NCI-H82 treated with DMSO at 0.1 percent for 48 hours (cell line): ENCODE data around the gene ERI3.

Source experiments
- DNase-seq: peaks from one replicate; lab custom pipeline; 2025; ENCODE audit not compliant: unreplicated experiment; lab: John Stamatoyannopoulos, UW

ERI3 gene

DNA sequence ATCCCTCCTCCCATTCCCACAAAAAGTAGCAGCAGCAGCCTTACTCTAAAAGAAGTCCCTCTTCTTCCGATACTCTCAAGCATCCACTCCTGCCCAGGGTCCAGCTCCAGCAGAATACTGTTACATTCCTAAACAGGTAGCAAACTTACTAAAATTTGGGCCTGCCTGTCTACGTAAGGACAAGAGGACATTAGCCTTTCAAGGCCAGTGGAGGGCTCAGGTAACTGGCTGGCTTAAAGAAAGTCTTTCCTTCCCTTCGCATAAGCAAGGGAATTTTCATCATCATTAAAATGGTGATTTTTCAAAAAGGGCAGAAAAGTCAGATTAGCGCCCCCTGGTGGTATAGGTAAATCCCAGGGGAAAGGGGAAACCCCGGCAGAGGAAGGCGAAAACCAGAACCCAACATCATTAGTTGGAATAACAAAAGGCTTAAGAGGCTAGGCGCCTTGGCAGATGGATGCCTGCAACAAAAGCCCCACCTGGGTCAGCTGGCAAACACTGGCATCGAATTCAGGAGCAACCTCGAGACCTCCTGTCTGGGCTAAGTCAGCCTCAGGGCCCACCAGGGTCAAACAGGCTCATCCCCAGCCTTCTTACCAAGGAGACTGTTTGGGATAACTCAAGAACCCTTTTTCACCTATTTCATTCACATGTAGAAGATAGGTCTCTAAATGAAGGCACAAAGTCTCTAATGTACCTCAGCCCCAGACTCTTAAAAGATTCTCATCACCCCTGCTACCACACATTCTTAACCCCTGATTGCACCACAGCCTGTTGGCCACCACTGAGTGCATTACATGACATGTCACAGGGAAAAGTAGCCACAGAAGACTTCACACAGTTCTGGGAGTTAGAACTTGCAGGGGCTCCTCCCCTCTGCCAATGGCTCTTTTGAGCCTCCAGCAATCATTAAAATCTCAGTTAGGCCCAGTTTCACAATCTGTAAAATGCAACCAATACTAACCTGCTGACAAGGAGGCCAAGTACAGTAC is 36.7 kb downstream of the ERI3 start:
- peak; percentile 28 for DNase-seq

DNA sequence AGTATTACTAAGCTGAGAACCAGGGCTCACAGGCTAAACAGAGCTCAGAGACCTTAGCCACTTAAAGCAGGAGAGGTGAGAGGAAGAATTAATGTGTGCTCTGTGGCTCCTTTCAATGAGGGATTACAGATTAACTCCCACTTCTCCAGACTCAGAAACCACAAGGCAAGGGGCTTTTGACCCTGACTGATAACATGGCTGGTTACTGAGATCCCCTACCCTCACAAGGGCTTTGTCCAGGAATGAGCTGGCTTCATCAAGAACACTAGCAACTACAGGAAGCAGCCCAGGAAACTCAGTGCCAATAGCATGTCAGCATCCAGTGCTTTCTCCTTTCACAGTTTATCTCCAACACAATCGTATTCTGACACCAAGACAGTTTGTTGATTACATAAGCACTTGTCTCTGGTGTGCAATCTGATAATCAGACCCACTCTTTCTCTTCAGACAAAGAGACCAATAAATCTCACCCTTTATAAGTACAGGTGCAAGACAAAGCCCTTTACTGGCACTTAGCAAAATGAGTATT is 38.8 kb downstream of the ERI3 start:
- DNase-seq: peak; percentile 92

DNA sequence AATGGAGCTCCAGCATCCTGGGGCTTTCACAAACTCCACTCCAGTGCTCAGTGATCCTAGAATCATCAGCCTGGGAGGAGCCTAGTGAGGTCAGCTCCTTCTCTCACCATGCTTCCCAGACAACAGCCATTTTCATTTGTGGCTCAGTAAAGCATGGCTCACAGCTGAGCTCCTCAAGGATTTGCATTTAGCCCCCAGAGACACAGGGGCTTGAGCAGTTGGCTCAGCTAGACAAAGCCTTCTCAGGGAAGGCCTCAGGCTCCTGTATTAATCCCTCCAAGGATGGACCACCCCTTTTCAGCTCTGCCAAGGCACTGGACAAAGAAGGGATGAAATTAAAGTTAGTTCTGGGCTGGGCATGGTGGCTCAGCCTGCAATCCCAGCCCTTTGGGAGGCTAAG is 39.5 kb downstream of the ERI3 start:
- peak; percentile 63 for DNase-seq

DNA sequence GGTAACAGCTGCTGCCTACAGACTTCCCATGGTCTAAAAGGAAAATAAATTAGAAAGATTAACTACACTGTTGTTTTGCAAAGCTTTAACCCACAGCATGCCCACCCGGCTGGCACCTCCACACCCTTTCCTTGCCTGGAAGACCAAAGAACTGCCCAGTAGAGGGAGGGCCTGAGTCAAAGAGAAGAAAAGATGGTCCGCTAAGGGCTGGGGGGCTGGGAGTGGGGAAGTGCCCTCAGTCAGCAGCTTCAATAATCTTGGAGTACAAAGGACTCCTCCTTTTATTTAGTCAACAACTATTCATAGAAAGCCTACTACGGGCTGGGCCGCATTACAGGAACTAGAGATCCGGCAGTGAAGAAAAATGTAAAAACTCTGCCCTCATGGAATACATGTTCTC is 40.6 kb downstream of the ERI3 start:
- no peak for DNase-seq

DNA sequence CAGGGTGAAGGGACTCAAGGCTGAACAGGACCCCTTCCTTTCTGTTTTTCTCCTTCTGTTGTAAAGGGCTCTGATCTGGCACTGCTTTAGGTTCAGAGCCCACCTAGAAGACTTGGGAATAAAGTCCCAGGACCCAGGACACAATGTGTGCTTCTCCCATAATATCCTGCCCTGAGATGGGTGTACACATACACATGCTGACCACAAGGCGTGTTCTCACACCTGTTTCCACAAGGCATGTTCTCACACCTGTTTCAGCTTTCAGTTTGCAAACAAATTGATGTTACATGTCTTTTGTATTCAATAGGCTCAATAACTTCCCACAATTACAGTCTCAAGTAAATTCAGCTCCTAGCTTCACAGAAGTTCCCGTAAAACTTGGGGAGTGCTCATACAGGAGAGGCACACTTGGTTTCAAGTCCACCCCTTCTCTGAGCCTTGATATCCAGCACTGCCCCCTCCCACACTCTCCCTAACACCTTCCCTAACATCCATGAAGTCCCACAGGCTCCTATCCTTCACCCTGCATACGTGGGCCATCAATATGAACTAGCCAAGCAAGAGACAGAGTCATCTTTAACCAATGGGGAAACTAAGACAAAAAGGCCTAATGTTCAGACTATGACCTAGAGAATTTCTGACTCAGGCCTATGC is 41.7 kb downstream of the ERI3 start:
- DNase-seq: no peak

DNA sequence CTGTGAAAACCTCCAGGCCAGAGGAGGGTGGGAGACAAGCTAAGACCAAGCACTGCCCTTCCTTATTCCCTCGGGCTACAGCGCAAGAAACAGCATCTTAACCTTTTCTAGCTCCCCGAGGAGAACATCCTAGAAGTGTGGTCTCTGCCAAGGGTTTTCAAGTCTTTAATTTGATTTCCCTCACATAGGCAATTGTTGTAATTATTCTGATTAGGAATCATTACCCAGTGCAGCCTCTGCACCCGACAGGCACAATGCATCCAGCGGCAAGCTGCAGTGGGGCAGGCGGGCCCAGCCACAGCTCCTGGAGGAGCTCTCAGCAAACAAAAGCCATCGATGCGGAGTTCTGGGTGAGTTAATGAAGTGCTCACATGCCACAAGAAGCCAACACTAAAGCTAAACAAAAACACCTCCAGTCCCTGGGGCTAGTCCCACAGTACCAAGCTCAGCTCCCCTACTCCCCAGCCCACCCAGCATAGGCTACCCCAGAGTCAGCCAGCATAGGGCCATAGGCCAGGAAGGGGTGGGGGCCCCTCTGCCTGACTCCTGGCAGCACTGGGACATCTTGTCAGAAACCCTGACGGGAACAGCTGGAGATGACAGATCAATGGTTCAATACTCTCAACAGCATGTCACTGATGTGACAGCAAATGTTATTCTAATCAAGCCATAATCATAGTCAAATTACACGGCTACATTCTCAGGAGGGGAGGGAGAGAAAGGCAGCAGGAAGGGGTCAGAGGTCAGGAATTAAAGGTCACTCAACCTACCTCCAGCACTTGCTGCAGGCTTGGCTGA is 42.5 kb downstream of the ERI3 start:
- no peak for DNase-seq

DNA sequence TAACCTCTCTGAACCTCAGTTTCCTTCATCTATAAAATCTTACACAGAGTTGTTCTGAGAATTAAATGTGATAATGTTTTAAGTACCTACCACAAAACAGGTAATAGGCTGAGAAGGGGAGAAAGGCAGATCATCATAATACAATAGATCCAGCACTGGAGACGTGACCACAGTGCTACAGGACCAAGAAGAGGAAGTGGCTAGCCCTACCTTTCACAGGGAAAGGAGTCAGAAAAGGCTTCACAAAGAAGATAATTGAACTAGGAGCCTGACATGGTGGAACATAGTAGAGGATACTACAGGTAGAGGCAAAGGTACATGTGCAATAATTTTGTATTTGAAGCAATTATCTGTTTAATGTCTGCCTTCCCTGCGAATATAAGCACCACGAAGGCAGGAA is 45.1 kb downstream of the ERI3 start:
- DNase-seq: no peak

DNA sequence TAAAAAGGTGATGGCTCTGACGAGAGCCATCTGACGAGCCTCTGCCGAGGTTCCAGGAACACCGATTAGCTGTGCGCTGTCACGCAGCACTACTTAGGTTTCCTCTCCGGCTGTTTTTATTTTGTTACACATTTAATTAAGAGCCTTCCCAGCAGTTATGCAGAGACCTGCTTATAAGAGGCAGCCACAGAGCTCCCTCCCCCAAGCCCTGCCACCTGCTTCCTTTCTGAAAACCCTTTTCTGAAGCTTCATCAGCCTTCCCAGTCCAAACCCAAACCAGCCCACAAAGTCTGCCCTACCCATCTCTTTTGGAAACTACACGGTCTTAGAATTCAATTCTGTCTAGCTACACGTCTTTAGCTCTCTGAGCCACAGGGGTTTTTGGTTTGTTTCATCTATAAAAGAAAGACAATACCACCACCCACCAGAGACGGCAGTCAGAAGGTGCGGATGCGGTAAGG is 49.1 kb downstream of the ERI3 start:
- no peak for DNase-seq

DNA sequence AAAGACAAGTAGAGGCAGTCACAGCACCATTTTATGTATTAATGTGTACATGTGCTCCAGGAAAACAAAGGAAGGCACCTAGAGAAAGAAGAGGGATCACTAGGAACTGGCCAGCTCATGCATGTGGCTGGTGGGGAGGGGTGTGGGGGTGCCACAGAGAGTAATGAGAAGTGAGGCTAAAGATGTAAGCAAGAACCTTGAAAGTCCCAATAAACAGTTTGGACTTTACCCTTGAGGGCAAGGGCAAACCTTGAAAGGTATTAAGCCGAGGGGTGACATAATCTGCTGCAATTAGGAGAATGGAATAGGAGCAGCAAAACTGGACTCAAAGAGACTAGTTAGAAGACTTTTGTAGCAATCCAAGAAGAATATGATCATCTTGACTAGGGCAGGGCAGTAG is 51.5 kb downstream of the ERI3 start:
- DNase-seq: no peak

DNA sequence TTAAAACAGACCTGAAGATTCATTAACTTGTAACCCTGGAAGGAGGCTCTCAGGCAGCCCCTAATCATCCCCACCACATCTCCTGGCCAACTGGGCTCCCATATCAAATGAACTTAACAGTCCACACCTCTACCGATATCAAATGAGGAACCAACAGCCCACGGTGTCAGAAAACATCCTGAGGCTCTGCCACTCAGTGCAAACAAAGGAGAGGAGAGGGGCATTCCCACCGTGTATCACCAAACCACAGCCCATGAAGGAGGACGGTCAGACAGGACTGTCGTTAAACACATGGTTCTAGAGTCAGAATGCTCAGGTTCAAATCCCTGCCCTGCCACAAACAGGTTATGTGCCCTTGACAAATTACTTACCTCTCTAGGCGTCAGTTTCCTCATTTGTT is 52.5 kb downstream of the ERI3 start:
- no peak for DNase-seq

DNA sequence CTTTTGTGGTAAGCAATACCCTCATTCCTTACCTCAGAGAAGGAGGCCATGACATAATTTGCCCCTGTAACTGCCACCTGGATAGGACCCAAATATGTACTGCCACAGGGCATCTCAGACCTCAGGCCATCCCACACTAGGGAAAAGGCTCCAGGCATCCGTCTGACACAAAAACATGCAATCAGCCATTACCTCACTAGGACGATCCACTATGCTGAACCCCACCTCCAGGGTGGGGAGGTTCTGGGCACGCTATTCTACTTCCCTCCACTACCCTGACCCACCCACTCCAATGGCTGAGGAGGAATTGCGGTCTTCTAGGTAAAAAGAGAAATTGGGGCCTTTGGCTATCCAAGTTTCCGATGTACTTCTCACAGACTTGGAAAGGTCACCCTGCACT is 53.6 kb downstream of the ERI3 start:
- no peak for DNase-seq

DNA sequence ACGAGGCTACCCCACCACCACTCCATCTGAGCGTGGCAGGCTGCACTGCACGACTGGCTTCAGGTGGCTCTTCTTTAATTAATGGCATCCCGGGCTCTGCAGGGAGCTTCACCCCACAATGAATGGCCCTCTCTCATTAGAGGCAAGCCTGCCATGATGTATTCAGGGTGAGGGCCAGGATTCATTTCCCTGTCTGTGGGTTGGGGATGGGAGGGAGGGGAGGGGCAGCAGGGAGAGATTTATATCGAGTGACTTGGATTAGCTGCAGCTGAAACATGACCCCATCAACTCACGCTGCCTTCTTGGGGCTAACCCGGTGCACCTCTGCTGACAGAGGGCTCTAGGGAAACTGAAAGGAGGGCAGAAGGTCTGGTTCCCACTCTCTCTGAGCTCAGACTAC is 54.2 kb downstream of the ERI3 start:
- DNase-seq: peak; percentile 28

DNA sequence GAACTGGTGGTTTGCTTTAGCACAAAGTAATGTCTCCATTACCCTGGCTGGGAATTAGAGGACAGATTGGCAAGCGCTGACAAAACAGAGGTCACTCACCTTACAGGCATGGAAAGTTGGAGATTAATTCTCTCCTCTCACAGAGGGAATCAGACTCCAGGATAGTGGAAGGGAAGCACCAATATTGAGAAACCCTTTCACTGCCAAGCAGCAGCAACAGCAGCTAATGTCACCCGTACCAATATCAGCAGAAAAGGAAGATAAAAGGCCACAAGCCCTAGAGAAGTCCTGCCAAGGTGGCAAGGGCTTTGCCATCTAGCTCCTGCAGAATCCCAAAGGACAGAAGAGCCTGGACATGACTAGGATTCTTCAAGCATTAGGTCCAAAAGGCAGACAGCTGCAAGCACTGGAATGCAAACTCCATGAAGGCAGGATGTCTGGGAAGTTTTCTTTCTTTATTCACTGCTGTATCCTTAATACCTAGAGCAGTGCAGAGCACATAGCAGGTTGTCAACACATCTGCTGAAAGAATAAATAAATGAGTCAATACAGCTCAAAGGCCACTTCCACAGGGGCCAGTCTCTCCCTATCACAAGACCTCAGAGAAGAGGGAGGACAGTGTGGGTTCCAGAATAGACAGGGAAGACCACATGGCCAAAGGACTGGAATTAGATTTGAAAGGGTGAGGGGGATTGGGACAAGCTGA is 57.2 kb downstream of the ERI3 start:
- no peak for DNase-seq

DNA sequence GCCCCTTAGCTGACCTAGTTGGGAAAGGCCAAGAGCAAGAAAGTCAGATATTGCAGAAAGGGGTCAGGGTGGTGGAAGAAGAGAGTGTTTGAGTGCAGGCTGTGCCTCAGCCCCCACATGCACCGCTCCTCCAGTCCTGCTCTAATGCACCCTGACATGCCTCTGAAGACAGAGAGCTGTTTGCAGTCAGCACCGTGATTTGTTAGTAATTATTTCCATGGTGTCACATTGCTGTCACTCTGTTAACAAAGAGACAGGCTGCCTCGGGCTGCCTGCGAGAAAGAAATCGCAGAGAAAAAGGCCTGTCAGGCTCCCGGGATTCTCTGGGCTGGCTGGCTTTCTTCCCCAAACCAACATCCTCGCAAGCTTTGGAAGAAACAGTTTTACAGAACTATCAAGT is 58.3 kb downstream of the ERI3 start:
- DNase-seq: no peak

DNA sequence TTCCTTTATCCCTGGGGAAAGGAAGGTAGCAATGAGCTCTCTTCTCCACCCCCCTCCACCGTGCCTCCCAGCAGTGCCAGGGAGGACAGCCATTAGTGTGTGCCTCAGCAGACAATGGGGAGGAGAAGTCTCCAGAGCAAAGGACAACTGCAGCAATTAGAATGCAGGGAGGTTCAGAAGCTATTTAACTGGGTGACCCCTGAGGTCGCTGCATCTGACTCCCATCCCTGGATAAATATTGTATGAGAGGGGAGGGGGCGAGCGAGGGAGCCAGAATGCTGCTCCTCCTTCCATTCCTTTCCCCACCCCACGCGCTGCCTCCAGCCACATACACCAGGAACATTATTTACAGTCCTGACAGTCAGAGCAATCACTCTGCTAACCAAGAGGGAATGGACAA is 59.0 kb downstream of the ERI3 start:
- DNase-seq: no peak

DNA sequence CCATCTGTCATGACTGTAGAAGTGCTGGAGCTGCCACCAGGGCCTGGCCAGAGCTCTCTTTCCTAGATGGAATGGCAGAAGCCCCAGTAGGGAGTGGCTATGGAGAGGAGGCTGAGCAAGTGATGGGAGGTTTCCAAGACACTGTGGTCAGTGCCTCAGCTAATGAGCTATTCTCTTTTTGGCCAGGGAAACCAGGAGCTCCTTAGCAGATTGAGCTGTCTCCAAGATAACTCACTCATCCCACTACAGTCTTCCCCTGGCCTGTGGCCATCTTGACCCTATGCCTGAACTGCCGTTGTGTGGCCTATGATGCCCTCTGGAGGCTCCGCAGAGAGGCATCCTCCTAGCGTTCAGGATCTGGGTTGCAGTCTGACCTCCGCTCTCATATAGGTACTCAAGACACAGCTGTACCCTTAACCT is 60.5 kb downstream of the ERI3 start:
- DNase-seq: no peak

DNA sequence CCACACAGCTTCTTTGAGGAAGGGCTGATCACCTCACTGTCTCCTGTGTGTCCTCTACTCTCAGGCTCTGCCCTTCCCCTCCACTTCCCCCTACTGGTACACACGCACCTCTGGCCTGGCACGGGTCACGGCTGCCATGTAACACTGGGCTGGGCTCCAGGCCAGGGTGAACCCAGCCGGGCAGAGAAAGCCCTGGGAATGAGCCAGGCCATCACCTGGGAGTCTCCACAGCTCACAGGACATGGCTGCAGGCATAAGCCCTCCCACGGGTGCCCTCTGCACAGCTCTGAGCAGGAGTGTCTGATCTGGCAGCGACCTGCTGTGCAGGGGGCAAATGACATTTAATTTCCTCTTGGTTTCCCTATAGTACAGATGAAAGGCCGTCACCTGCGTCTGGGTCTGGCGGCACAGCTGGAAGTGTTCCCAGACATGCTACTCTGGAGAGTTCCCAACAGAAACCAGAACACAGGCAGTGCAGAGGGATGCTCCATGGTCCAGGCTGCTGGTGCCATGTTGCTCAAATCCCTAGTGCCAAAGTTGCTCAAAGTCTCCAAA is 61.2 kb downstream of the ERI3 start:
- DNase-seq: no peak

DNA sequence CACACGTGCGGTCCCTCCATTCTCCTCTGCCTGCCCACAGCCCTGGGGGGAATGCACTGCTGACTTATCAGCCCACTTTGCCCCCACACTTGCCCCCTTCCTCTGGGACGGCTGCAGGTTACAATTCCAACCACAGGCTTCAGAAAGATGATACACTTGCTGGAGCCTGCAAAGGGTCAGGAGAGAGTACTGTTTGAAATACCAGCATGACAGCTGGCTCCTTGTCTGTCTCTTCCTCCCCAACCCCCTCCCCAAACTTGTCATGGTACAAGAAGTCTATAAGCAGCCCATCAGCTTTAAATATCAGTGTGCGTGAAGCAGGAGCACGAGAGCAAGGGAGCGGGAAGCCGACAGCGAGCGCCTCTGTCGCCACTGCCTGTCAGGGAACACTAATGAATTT is 62.4 kb downstream of the ERI3 start:
- DNase-seq: no peak

DNA sequence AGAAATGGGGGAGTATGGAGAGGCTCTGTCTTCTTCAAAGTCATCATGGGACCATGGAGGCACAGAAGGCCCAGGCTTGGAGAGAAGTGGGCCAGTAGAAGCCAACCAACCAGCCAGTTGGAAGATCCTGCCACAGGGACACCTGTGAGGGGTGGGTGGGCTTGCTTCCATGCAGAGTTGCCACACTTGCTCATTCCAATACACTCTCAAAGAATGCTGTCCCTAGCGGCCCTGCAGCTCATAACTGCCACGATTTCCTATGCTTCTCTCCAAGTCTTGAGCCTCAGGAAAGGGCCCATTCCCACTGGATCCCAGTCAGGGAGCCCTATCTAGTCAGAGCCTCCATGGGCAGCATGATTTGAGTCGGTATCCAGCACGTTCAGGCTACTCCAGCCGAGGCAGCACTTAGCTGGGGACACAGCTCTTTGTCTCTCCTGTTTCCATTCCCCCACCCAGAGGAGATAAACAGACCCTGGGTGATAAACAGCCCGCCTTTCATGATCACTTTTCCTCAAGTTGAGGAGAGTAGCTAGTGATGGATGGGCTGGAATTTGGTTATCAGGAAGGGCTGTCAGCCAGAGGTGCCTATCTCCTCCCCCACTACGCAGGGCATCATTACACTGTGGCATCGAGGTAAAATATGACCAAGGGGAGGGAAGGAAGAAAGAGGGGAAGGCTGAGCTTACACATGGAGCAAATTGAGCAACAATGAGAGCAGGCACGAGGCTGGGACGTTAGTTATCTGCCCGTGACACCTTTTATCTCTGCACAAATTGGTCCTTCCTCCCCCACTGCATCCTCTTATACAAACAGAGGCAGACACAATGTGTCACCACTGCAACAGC is 64.6 kb downstream of the ERI3 start:
- no peak for DNase-seq
